Erythroblast (primary cell): Measurements from ENCODE around the gene CCL3.

Experiments used
- GATA1 ChIP-seq: IDR thresholded peaks from 2 replicates; pipeline ENCODE4 v1.6.1; 2011; ENCODE audit warnings: low read depth, mild to moderate bottlenecking, control low read depth, low read length, moderate library complexity
- POLR2A ChIP-seq: IDR thresholded peaks from 2 replicates; pipeline ENCODE4 v1.6.1; 2011; ENCODE audit warnings: mild to moderate bottlenecking, low read length

DNA sequence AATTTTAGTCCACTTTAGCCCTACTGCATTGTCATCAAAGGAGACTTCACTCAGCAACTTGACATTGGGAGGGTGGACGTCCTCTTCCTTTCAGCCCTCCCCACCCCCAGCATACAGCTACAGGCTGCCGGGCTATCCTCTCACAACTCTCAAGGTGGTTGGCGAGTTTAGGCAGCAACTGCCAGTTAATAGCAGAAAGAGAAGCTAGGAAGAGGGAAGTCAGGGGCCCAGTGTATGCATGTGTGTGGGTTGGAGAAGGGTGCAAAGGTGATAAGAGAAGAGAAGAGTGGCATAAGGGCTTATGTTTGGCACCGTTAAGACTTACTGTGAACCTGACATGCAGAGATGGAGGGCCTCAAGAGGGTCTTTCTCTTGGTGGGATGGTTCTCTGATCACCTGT lies 45.5 kb upstream of the CCL3 start:
- TF ChIP-seq POLR2A (no peak), GATA1 (no peak)
